GM10847 (cell line): ENCODE data around the gene ALDOA.

Experiments
- POLR2A ChIP-seq: IDR thresholded peaks from 2 replicates; pipeline ENCODE4 v1.6.1; 2011; ENCODE audit not compliant: insufficient read length; ENCODE audit errors: extremely low read depth

ALDOA gene

GRCh38 chr16:30065102-30065942 lies at the start of gene ALDOA:
ALDOA (plus strand) TSS chr16:30065760; CDS start chr16:30066898, 1,138 bp downstream.
- TF ChIP-seq POLR2A: peak; percentile 86

GRCh38 chr16:30016555-30017276 lies 48.8 kb upstream of the ALDOA start:
- no peak for TF ChIP-seq POLR2A

GRCh38 chr16:30017277-30017656 lies 48.3 kb upstream of the ALDOA start:
- TF ChIP-seq POLR2A: no peak

- TF ChIP-seq POLR2A: no peak
Observed at GRCh38 chr16:30018731-30019158, 46.8 kb upstream of the ALDOA start.

GRCh38 chr16:30022887-30023286 lies 42.7 kb upstream of the ALDOA start, which contains the start of gene C16orf92:
C16orf92 (plus strand) TSS chr16:30023198; CDS start chr16:30023341, 143 bp downstream.
- TF ChIP-seq POLR2A: no peak

GRCh38 chr16:30023586-30023985 lies 42.0 kb upstream of the ALDOA start:
- TF ChIP-seq POLR2A: no peak

GRCh38 chr16:30024451-30024850 lies 41.1 kb upstream of the ALDOA start:
- TF ChIP-seq POLR2A: no peak

GRCh38 chr16:30025156-30025555 lies 40.4 kb upstream of the ALDOA start:
- TF ChIP-seq POLR2A: no peak

GRCh38 chr16:30025574-30025973 lies 40.0 kb upstream of the ALDOA start:
- no peak for TF ChIP-seq POLR2A

GRCh38 chr16:30026449-30026848 lies 39.1 kb upstream of the ALDOA start:
- TF ChIP-seq POLR2A: no peak

GRCh38 chr16:30027588-30028437 lies 37.7 kb upstream of the ALDOA start:
- no peak for TF ChIP-seq POLR2A

GRCh38 chr16:30028438-30029076 lies 37.0 kb upstream of the ALDOA start:
- no peak for TF ChIP-seq POLR2A

- no peak for TF ChIP-seq POLR2A
Observed at GRCh38 chr16:30030011-30030685, 35.4 kb upstream of the ALDOA start.

- TF ChIP-seq POLR2A: no peak
Observed at GRCh38 chr16:30030841-30031413, 34.6 kb upstream of the ALDOA start, which contains the start of gene TLCD3B. TLCD3B (minus strand) TSS chr16:30031271; CDS start chr16:30030527, 744 bp downstream.

GRCh38 chr16:30031477-30031918 lies 34.1 kb upstream of the ALDOA start:
- TF ChIP-seq POLR2A: no peak
